SK-N-MC (cell line): ENCODE data around the gene PACRG.

Experiments
- EZH2 ChIP-seq: fragments of 200-600 bp; sonication (generic); IDR thresholded peaks from one replicate; pipeline ENCODE4 v1.6.1; 2017; ENCODE audit warnings: antibody characterized with exemption
- POLR2AphosphoS5 ChIP-seq: IDR thresholded peaks from 2 replicates; pipeline ENCODE4 v1.6.1; 2012; ENCODE audit warnings: mild to moderate bottlenecking, low read depth, low read length, borderline replicate concordance

- TF ChIP-seq POLR2AphosphoS5 (no peak), EZH2 (no peak)
These were observed 479.9 kb downstream of the PACRG start for GRCh38 chr6:163207431-163208383.
